ENCODE measurements around the gene MRC2.

Gene MRC2

GRCh38 chr17:62727916-62728672 lies 100.6 kb downstream of the MRC2 start:
- no peak for DNase-seq

- no peak for DNase-seq
Observed at GRCh38 chr17:62732125-62732524, 104.7 kb downstream of the MRC2 start.

GRCh38 chr17:62735044-62735651 lies 107.7 kb downstream of the MRC2 start:
- DNase-seq: no peak

GRCh38 chr17:62737513-62737912 lies 110.0 kb downstream of the MRC2 start:
- DNase-seq: no peak

- DNase-seq: no peak
Observed at GRCh38 chr17:62738281-62738680, 110.8 kb downstream of the MRC2 start.

GRCh38 chr17:62739645-62740388 lies 112.3 kb downstream of the MRC2 start:
- no peak for DNase-seq

GRCh38 chr17:62741290-62741689 lies 113.8 kb downstream of the MRC2 start:
- DNase-seq: no peak
